GM18502 (cell line): ENCODE results near the gene KDM7A.
A peak's percentile ranks its signal among the peaks of the same experiment; 100 is the strongest.
"Not testable (repeated sequence)": the region's sequence is repeated elsewhere in the genome, so short reads cannot be mapped to it uniquely, and the experiment has no call there.

Experiments used
- ATAC-seq: cut with Tn5 transposase; IDR thresholded peaks from one replicate; pipeline ENCODE4 v1.9.1; 2021; ENCODE audit warnings: mild to moderate bottlenecking; ENCODE audit not compliant: unreplicated experiment, poor library complexity

The KDM7A gene

GRCh38 chr7:140114817-140115216 lies 62.0 kb downstream of the KDM7A start:
- ATAC-seq = not testable (repeated sequence)

- not testable (repeated sequence) for ATAC-seq
These were observed 68.0 kb downstream of the KDM7A start for GRCh38 chr7:140108777-140109176.

- ATAC-seq = no peak
These were observed 80.3 kb downstream of the KDM7A start for GRCh38 chr7:140096459-140096858.

- no peak for ATAC-seq
These were observed 83.4 kb downstream of the KDM7A start for GRCh38 chr7:140093375-140093774.

GRCh38 chr7:140085447-140085846 lies 91.3 kb downstream of the KDM7A start:
- no peak for ATAC-seq

- ATAC-seq = peak; percentile 80
These were observed 91.8 kb downstream of the KDM7A start for GRCh38 chr7:140084972-140085371.

GRCh38 chr7:140084142-140084655 lies 92.6 kb downstream of the KDM7A start:
- no peak for ATAC-seq

- no peak for ATAC-seq
These were observed 94.0 kb downstream of the KDM7A start for GRCh38 chr7:140082770-140083169.

- no peak for ATAC-seq
These were observed 94.9 kb downstream of the KDM7A start for GRCh38 chr7:140081774-140082425.

GRCh38 chr7:140080919-140081318 lies 95.9 kb downstream of the KDM7A start:
- no peak for ATAC-seq

GRCh38 chr7:140079121-140079536 lies 97.7 kb downstream of the KDM7A start:
- no peak for ATAC-seq

GRCh38 chr7:140078392-140078791 lies 98.4 kb downstream of the KDM7A start:
- ATAC-seq = no peak

GRCh38 chr7:140074780-140075179 lies 102.0 kb downstream of the KDM7A start:
- no peak for ATAC-seq

GRCh38 chr7:140070546-140070945 lies 106.2 kb downstream of the KDM7A start:
- no peak for ATAC-seq

- no peak for ATAC-seq
These were observed 107.4 kb downstream of the KDM7A start for GRCh38 chr7:140069298-140069949.

GRCh38 chr7:140068033-140068432 lies 108.8 kb downstream of the KDM7A start:
- no peak for ATAC-seq

GRCh38 chr7:140067052-140067451 lies 109.7 kb downstream of the KDM7A start:
- ATAC-seq = no peak

GRCh38 chr7:140062528-140063299 lies 114.1 kb downstream of the KDM7A start, which contains the start of gene PARP12:
Gene PARP12 (minus strand): TSS chr7:140062951. CDS start chr7:140062847, 104 bp downstream.
- ATAC-seq = peak; percentile 85

GRCh38 chr7:140062118-140062527 lies 114.7 kb downstream of the KDM7A start:
- ATAC-seq = peak; percentile 38

- ATAC-seq = no peak
These were observed 115.2 kb downstream of the KDM7A start for GRCh38 chr7:140061607-140061930.
